ENCODE results near the gene GLO1. TPM values are rescaled to one million over a fixed set of nuclear protein-coding genes. Genes with fewer than 3 reads are reported as not detected.

Gene GLO1
- total and polyA plus RNA-seq, 9 of the 15 experiments (the other 6 are each of a cell fraction or from before 2014, with no cell fraction given), result 155 to 331 (median 203) TPM

GRCh38 chr6:38671885-38672467 lies 31.0 kb downstream of the GLO1 start (continued):
- TF ChIP-seq, protein P1, sequence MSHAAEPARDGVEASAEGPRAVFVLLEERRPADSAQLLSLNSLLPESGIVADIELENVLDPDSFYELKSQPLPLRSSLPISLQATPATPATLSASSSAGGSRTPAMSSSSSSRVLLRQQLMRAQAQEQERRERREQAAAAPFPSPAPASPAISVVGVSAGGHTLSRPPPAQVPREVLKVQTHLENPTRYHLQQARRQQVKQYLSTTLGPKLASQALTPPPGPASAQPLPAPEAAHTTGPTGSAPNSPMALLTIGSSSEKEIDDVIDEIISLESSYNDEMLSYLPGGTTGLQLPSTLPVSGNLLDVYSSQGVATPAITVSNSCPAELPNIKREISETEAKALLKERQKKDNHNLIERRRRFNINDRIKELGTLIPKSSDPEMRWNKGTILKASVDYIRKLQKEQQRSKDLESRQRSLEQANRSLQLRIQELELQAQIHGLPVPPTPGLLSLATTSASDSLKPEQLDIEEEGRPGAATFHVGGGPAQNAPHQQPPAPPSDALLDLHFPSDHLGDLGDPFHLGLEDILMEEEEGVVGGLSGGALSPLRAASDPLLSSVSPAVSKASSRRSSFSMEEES (CRISPR knock-in tag; IDR thresholded peaks at IDR 0.05), result no peak
- TF ChIP-seq RFX7 (CRISPR knock-in tag; IDR thresholded peaks at IDR 0.05) (no peak), SRSF7 (optimal IDR thresholded peaks at IDR 0.05; ENCODE audit: low read depth, low read length) (no peak), EP300 (IDR thresholded peaks at IDR 0.05; ENCODE audit: low read length) (no peak), POLR2A (conservative IDR thresholded peaks at IDR 0.05) (no peak), RBM14 (IDR thresholded peaks at IDR 0.05; ENCODE audit: borderline replicate concordance, insufficient read depth, low read depth, low read length) (no peak), ZNF431 (CRISPR knock-in tag; IDR thresholded peaks at IDR 0.05) (no peak), ZFX (CRISPR knock-in tag; IDR thresholded peaks at IDR 0.05) (no peak), FOS (IDR thresholded peaks at IDR 0.05; ENCODE audit: extremely low read depth, insufficient read length) (no peak), ETS2 (tag; IDR thresholded peaks at IDR 0.05; ENCODE audit: borderline replicate concordance, poor library complexity, severe bottlenecking) (no peak), NR1H2 (CRISPR knock-in tag; IDR thresholded peaks at IDR 0.05) (no peak), TAF9B (IDR thresholded peaks at IDR 0.05; ENCODE audit: partially characterized antibody) (peak; percentile 21), FIP1L1 (IDR thresholded peaks at IDR 0.05; ENCODE audit: low read depth, low read length, poor library complexity, severe bottlenecking) (no peak), ESRRA (IDR thresholded peaks at IDR 0.05; ENCODE audit: borderline replicate concordance, low read depth) (no peak), SIN3B (IDR thresholded peaks at IDR 0.05; ENCODE audit: low read depth) (0 out of 2 replicates have a peak, but pooled peaks have one; percentile 14), KDM1A (IDR thresholded peaks at IDR 0.05) (no peak), HDAC6 (IDR thresholded peaks at IDR 0.05; ENCODE audit: low read depth, low read length) (no peak), ZNF347 (CRISPR knock-in tag; IDR thresholded peaks at IDR 0.05; ENCODE audit: low read depth) (no peak), MNT (conservative IDR thresholded peaks at IDR 0.05) (0 out of 4 replicates have a peak, but pooled peaks of 1 of the 2 experiments have one; percentile 31)
- TF ChIP-seq, protein P2, sequence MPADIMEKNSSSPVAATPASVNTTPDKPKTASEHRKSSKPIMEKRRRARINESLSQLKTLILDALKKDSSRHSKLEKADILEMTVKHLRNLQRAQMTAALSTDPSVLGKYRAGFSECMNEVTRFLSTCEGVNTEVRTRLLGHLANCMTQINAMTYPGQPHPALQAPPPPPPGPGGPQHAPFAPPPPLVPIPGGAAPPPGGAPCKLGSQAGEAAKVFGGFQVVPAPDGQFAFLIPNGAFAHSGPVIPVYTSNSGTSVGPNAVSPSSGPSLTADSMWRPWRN (IDR thresholded peaks at IDR 0.05; ENCODE audit: low read depth), result no peak
- TF ChIP-seq, protein P3, sequence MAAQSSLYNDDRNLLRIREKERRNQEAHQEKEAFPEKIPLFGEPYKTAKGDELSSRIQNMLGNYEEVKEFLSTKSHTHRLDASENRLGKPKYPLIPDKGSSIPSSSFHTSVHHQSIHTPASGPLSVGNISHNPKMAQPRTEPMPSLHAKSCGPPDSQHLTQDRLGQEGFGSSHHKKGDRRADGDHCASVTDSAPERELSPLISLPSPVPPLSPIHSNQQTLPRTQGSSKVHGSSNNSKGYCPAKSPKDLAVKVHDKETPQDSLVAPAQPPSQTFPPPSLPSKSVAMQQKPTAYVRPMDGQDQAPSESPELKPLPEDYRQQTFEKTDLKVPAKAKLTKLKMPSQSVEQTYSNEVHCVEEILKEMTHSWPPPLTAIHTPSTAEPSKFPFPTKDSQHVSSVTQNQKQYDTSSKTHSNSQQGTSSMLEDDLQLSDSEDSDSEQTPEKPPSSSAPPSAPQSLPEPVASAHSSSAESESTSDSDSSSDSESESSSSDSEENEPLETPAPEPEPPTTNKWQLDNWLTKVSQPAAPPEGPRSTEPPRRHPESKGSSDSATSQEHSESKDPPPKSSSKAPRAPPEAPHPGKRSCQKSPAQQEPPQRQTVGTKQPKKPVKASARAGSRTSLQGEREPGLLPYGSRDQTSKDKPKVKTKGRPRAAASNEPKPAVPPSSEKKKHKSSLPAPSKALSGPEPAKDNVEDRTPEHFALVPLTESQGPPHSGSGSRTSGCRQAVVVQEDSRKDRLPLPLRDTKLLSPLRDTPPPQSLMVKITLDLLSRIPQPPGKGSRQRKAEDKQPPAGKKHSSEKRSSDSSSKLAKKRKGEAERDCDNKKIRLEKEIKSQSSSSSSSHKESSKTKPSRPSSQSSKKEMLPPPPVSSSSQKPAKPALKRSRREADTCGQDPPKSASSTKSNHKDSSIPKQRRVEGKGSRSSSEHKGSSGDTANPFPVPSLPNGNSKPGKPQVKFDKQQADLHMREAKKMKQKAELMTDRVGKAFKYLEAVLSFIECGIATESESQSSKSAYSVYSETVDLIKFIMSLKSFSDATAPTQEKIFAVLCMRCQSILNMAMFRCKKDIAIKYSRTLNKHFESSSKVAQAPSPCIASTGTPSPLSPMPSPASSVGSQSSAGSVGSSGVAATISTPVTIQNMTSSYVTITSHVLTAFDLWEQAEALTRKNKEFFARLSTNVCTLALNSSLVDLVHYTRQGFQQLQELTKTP (IDR thresholded peaks at IDR 0.05; ENCODE audit: low read depth in 1 of 2, partially characterized antibody in 2 of 2), result no peak
